ENCODE data around the gene NELFA. TPM values are rescaled to one million over a fixed set of nuclear protein-coding genes. Genes with fewer than 3 reads are reported as not detected.

Gene NELFA
- total and polyA plus RNA-seq, 10 of the 15 experiments (the other 5 are each of a cell fraction or from before 2014, with no cell fraction given): 0.39 to 38.6 (median 16.7) TPM

GRCh38 chr4:1973661-1974060, 35.1 kb downstream of the NELFA start (continued):
- TF ChIP-seq BMI1 (IDR thresholded peaks at IDR 0.05; ENCODE audit: borderline replicate concordance): no peak

DNA sequence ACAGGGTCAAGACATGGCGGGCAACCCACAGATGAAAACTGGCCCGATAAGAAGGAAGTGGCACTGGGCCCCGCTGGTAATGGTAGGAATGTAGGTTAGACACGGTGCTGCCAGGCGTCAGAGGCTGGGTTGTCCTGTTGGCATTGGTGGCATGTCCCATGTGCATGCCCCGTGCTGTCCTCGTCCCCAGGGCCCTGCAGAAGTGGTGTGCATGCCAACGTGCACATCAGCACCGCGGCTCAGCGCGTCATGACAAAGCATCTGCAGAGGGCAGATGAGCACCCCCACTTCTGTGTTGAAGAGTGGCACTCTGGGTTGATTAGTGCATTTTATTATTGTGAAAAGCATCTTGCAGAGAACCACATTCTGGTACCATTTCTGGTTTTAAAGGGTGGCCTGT, 35.6 kb downstream of the NELFA start:
- Histone ChIP-seq H3K27ac (ENCODE audit: control insufficient read depth, insufficient read depth) (no peak overlapping the region), H4K20me1 (ENCODE audit: control insufficient read depth, insufficient read depth) (no peaks in the 10 kb centered on the region), H3K4me3 (no peak overlapping the region), H3K36me3 (ENCODE audit: control insufficient read depth in 2 of 2, insufficient read depth in 2 of 2, low read length in 1 of 2) (peaks cover 31 to 46% of the 10 kb centered on the region in 2 experiments), H2AFZ (ENCODE audit: control insufficient read depth, low read depth, low read length) (no peak overlapping the region), H3K79me2 (ENCODE audit: control insufficient read depth, insufficient read depth, low read length) (no peaks in the 10 kb centered on the region), H3K27me3 (replicated peaks in 1 of 2; ENCODE audit: control insufficient read depth in 2 of 2, insufficient read depth in 2 of 2, low read length in 1 of 2) (no peaks in the 10 kb centered on the region), H3K9ac (ENCODE audit: control insufficient read depth, insufficient read depth, low read length) (no peak overlapping the region), H3K9me3 (replicated peaks; ENCODE audit: control insufficient read depth, insufficient read depth, low read length) (no peaks in the 10 kb centered on the region), H3K4me1 (ENCODE audit: control insufficient read depth, insufficient read depth, low read length) (no peaks in the 10 kb centered on the region), H3K4me2 (ENCODE audit: control insufficient read depth, insufficient read depth) (no peak overlapping the region)
- FAIRE-seq: no peak
- ATAC-seq: no peak
- ChIA-PET RAD21 (ENCODE audit: unreplicated experiment) (no interaction called here), POLR2A (no interaction called here), CTCF (no interaction called here), SMC1A (ENCODE audit: uncharacterized antibody, unreplicated experiment) (no interaction called here)
- in situ Hi-C loops (cut with MboI): no loop called here
- 96% methylated on average over 12 of the region's 12 CpGs for WGBS (ENCODE audit: insufficient coverage, insufficient replicate concordance, low lambda C conversion rate, missing lambda C conversion rate)
- TF ChIP-seq, protein P1, sequence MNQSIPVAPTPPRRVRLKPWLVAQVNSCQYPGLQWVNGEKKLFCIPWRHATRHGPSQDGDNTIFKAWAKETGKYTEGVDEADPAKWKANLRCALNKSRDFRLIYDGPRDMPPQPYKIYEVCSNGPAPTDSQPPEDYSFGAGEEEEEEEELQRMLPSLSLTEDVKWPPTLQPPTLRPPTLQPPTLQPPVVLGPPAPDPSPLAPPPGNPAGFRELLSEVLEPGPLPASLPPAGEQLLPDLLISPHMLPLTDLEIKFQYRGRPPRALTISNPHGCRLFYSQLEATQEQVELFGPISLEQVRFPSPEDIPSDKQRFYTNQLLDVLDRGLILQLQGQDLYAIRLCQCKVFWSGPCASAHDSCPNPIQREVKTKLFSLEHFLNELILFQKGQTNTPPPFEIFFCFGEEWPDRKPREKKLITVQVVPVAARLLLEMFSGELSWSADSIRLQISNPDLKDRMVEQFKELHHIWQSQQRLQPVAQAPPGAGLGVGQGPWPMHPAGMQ (IDR thresholded peaks at IDR 0.05; ENCODE audit: borderline replicate concordance): no peak
- TF ChIP-seq RAD51 (IDR thresholded peaks at IDR 0.05): no peak
- no peak for TF ChIP-seq ZBTB40 (IDR thresholded peaks at IDR 0.05; ENCODE audit: borderline replicate concordance)
- TF ChIP-seq CHD2 (IDR thresholded peaks at IDR 0.05; ENCODE audit: borderline replicate concordance, low read depth, low read length): no peak
- no peak for TF ChIP-seq SREBF1 (IDR thresholded peaks at IDR 0.05; ENCODE audit: low read length)
- no peak for TF ChIP-seq PAX5 (IDR thresholded peaks at IDR 0.05; ENCODE audit: borderline replicate concordance, low read depth, low read length)
- no peak for TF ChIP-seq ZNF622 (IDR thresholded peaks at IDR 0.05)
- TF ChIP-seq, protein P2, sequence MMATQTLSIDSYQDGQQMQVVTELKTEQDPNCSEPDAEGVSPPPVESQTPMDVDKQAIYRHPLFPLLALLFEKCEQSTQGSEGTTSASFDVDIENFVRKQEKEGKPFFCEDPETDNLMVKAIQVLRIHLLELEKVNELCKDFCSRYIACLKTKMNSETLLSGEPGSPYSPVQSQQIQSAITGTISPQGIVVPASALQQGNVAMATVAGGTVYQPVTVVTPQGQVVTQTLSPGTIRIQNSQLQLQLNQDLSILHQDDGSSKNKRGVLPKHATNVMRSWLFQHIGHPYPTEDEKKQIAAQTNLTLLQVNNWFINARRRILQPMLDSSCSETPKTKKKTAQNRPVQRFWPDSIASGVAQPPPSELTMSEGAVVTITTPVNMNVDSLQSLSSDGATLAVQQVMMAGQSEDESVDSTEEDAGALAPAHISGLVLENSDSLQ (IDR thresholded peaks at IDR 0.05): no peak
- no peak for TF ChIP-seq CREB1 (IDR thresholded peaks at IDR 0.05; ENCODE audit: low read depth)
- TF ChIP-seq KAT2A (conservative IDR thresholded peaks at IDR 0.05; ENCODE audit: control insufficient read depth, low read depth, low read length): no peak
- no peak for TF ChIP-seq CEBPB (IDR thresholded peaks at IDR 0.05; ENCODE audit: borderline replicate concordance in 1 of 2, low read depth in 2 of 2, low read length in 2 of 2)
- no peak for TF ChIP-seq POLR2AphosphoS2 (IDR thresholded peaks at IDR 0.05; ENCODE audit: low read depth, low read length)
- no peak for TF ChIP-seq SRF (IDR thresholded peaks at IDR 0.05; ENCODE audit: low read depth in 2 of 2, low read length in 2 of 2)
- no peak for TF ChIP-seq RB1 (IDR thresholded peaks at IDR 0.05; ENCODE audit: borderline replicate concordance)
- no TSS peak for BruUV-seq (replicated peaks)
- intact Hi-C loops (cut with micrococcal nuclease; ENCODE audit: unreplicated experiment): no loop called here
- DNase-seq (ENCODE audit: low read depth, low spot score): no peak

Data from GM12878 (cell line).